SK-N-SH (cell line): Measurements from ENCODE around the gene MEAK7.

Experiments used
- EP300 ChIP-seq, 2 experiments: IDR thresholded peaks; 2 replicates each; pipeline versions ENCODE4 v1.4.0 to v1.6.1; 2012; ENCODE audit warnings: borderline replicate concordance in 1 of 2, low read depth in 1 of 2, low read length in 1 of 2
- EZH2phosphoT487 ChIP-seq: fragments of 200-600 bp; sonication (generic); IDR thresholded peaks from 2 replicates; pipeline ENCODE4 v1.6.1; 2017; ENCODE audit warnings: low read depth, mixed run types, mild to moderate bottlenecking, antibody characterized with exemption, moderate library complexity, borderline replicate concordance
- FOXJ3 ChIP-seq: sonication (generic); formaldehyde crosslinking; IDR thresholded peaks from 2 replicates; pipeline ENCODE4 v1.5.1; 2020; ENCODE audit warnings: mild to moderate bottlenecking, missing genetic modification reagents
- NRF1 ChIP-seq: IDR thresholded peaks from 2 replicates; pipeline ENCODE4 v1.6.1; 2012; ENCODE audit warnings: low read depth, mild to moderate bottlenecking, low read length
- POLR2AphosphoS5 ChIP-seq: IDR thresholded peaks from 2 replicates; pipeline ENCODE4 v1.6.1; 2012; ENCODE audit warnings: low read depth, low read length
- RCOR1 ChIP-seq: fragments of 150-350 bp; IDR thresholded peaks from 2 replicates; pipeline ENCODE4 v1.6.1; 2017; ENCODE audit warnings: antibody characterized with exemption, low read length
- RFX5 ChIP-seq: IDR thresholded peaks from 2 replicates; pipeline ENCODE4 v1.6.1; 2012; ENCODE audit warnings: mild to moderate bottlenecking, improper control_type of control experiment, low read length
- YY1 ChIP-seq: IDR thresholded peaks from 2 replicates; pipeline ENCODE4 v1.4.0; 2012; ENCODE audit warnings: low read depth, mild to moderate bottlenecking
- TF ChIP-seq, protein P1 (sequence below): fragments of 200-600 bp; sonication (generic); IDR thresholded peaks from 2 replicates; pipeline ENCODE4 v1.6.1; 2017; ENCODE audit warnings: antibody characterized with exemption, mild to moderate bottlenecking, moderate library complexity
- TF ChIP-seq, protein P2 (sequence below): IDR thresholded peaks from 2 replicates; pipeline ENCODE4 v1.4.0; 2012; ENCODE audit warnings: low read depth, borderline replicate concordance
- TF ChIP-seq, protein P3 (sequence below): IDR thresholded peaks from 2 replicates; pipeline ENCODE4 v1.4.0; 2012; ENCODE audit warnings: low read depth, borderline replicate concordance
- TF ChIP-seq, protein P4 (sequence below): fragments of 150-350 bp; IDR thresholded peaks from 2 replicates; pipeline ENCODE4 v1.6.1; 2017; ENCODE audit warnings: antibody characterized with exemption, low read length, low read depth, borderline replicate concordance

DNA sequence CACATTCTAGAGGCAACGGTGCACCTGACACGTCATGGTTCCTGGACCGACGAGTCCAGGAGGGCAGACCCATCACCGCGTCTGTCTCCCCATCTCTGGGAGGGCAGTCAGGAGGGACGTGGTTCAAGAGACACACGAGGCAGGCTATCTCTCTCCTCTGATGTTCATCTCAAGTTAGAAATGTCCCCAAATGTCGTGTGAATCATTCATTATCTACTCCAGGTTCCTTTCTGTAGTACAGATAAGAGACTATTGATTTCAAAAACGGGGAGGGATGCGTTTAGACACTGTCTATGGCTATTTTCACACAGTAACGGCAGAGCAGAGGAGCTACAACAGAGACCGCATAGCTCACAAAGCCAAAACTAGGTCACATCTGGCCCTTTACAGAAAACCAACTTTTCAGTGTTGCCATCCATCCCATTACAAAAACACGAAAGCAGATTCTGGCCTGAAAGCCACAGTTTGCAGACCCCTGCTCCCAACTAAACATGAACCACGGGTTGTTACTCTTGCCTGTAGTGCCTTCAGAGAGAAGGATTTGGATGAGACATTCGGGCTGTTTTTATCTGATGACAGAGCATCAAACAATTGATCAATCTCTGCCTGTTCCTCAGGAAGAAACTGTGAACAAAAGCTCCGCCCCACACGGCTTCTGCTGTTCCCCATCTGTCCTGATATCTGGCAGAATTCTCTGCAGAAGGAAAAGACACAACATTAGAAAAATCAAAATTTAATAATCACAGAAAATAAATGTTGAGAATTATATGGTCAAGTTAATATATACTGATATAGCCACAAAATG, 6.8 kb downstream of the MEAK7 start:
- TF ChIP-seq, protein P1, sequence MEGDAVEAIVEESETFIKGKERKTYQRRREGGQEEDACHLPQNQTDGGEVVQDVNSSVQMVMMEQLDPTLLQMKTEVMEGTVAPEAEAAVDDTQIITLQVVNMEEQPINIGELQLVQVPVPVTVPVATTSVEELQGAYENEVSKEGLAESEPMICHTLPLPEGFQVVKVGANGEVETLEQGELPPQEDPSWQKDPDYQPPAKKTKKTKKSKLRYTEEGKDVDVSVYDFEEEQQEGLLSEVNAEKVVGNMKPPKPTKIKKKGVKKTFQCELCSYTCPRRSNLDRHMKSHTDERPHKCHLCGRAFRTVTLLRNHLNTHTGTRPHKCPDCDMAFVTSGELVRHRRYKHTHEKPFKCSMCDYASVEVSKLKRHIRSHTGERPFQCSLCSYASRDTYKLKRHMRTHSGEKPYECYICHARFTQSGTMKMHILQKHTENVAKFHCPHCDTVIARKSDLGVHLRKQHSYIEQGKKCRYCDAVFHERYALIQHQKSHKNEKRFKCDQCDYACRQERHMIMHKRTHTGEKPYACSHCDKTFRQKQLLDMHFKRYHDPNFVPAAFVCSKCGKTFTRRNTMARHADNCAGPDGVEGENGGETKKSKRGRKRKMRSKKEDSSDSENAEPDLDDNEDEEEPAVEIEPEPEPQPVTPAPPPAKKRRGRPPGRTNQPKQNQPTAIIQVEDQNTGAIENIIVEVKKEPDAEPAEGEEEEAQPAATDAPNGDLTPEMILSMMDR: no peak
- no peak for TF ChIP-seq FOXJ3 (CRISPR knock-in tag)
- TF ChIP-seq POLR2AphosphoS5: no peak
- TF ChIP-seq RCOR1: no peak
- TF ChIP-seq, protein P2, sequence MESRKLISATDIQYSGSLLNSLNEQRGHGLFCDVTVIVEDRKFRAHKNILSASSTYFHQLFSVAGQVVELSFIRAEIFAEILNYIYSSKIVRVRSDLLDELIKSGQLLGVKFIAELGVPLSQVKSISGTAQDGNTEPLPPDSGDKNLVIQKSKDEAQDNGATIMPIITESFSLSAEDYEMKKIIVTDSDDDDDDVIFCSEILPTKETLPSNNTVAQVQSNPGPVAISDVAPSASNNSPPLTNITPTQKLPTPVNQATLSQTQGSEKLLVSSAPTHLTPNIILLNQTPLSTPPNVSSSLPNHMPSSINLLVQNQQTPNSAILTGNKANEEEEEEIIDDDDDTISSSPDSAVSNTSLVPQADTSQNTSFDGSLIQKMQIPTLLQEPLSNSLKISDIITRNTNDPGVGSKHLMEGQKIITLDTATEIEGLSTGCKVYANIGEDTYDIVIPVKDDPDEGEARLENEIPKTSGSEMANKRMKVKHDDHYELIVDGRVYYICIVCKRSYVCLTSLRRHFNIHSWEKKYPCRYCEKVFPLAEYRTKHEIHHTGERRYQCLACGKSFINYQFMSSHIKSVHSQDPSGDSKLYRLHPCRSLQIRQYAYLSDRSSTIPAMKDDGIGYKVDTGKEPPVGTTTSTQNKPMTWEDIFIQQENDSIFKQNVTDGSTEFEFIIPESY: no peak
- TF ChIP-seq EZH2phosphoT487: no peak
- TF ChIP-seq, protein P3, sequence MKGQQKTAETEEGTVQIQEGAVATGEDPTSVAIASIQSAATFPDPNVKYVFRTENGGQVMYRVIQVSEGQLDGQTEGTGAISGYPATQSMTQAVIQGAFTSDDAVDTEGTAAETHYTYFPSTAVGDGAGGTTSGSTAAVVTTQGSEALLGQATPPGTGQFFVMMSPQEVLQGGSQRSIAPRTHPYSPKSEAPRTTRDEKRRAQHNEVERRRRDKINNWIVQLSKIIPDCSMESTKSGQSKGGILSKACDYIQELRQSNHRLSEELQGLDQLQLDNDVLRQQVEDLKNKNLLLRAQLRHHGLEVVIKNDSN: no peak
- no peak for TF ChIP-seq NRF1
- TF ChIP-seq RFX5: no peak
- no peak for TF ChIP-seq EP300 (IDR thresholded peaks at IDR 0.05; ENCODE audit: borderline replicate concordance in 1 of 2, low read depth in 1 of 2, low read length in 1 of 2)
- TF ChIP-seq, protein P4, sequence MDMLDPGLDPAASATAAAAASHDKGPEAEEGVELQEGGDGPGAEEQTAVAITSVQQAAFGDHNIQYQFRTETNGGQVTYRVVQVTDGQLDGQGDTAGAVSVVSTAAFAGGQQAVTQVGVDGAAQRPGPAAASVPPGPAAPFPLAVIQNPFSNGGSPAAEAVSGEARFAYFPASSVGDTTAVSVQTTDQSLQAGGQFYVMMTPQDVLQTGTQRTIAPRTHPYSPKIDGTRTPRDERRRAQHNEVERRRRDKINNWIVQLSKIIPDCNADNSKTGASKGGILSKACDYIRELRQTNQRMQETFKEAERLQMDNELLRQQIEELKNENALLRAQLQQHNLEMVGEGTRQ: no peak
- no peak for TF ChIP-seq YY1
